GM12878 (cell line): Measurements from ENCODE around the gene CD276.

Experiments used
- CHD2 ChIP-seq: IDR thresholded peaks from 2 replicates; pipeline ENCODE4 v1.6.1; 2011; ENCODE audit warnings: low read depth, low read length, improper control_type of control experiment, borderline replicate concordance
- MXI1 ChIP-seq: fragments of 150-350 bp; IDR thresholded peaks from 2 replicates; pipeline ENCODE4 v1.6.1; 2011; ENCODE audit warnings: low read depth, mild to moderate bottlenecking, inconsistent platforms, low read length, improper control_type of control experiment
- MYC ChIP-seq: IDR thresholded peaks from 2 replicates; pipeline ENCODE4 v1.6.1; 2011; ENCODE audit warnings: mild to moderate bottlenecking, low read length, moderate library complexity, inconsistent platforms; ENCODE audit not compliant: insufficient read depth, insufficient replicate concordance, insufficient read length, severe bottlenecking
- NFXL1 ChIP-seq: fragments of 450-650 bp; IDR thresholded peaks from 2 replicates; pipeline ENCODE4 v1.6.1; 2017; ENCODE audit warnings: antibody characterized with exemption, mild to moderate bottlenecking, borderline replicate concordance
- POLR2A ChIP-seq: IDR thresholded peaks from 2 replicates; pipeline ENCODE4 v1.6.1; 2011; ENCODE audit warnings: low read depth, mild to moderate bottlenecking, low read length
- SRF ChIP-seq, 2 experiments: IDR thresholded peaks; 2 replicates each; pipeline ENCODE4 v1.6.1; 2011; ENCODE audit warnings: low read depth in 2 of 2, low read length in 2 of 2, mild to moderate bottlenecking in 1 of 2, moderate library complexity in 1 of 2
- ZNF24 ChIP-seq: fragments of 450-650 bp; IDR thresholded peaks from 2 replicates; pipeline ENCODE4 v1.6.1; 2017; ENCODE audit warnings: antibody characterized with exemption, mild to moderate bottlenecking
- TF ChIP-seq, protein P1 (sequence below): IDR thresholded peaks from 2 replicates; pipeline ENCODE4 v1.6.1; 2012; ENCODE audit warnings: mild to moderate bottlenecking, low read depth, low read length
- TF ChIP-seq, protein P2 (sequence below), 3 experiments: IDR thresholded peaks in 2 of 3; conservative IDR thresholded peaks in 1 of 3; 2 replicates each; pipeline ENCODE4 v1.5.1; 2011; ENCODE audit warnings: low read depth in 3 of 3, low read length in 3 of 3, mild to moderate bottlenecking in 3 of 3, control low read depth in 2 of 3, moderate library complexity in 2 of 3, inconsistent platforms in 1 of 3, mixed read lengths in 1 of 3; ENCODE audit not compliant: control insufficient read depth in 2 of 3, insufficient read depth in 1 of 3; ENCODE audit errors: extremely low read depth in 1 of 3
- TF ChIP-seq, protein P3 (sequence below): fragments of 450-650 bp; IDR thresholded peaks from 2 replicates; pipeline ENCODE4 v1.6.1; 2017; ENCODE audit warnings: antibody characterized with exemption, mild to moderate bottlenecking, moderate library complexity
- TF ChIP-seq, protein P4 (sequence below): fragments of 450-650 bp; IDR thresholded peaks from 2 replicates; pipeline ENCODE4 v1.6.1; 2016; ENCODE audit warnings: mild to moderate bottlenecking, moderate library complexity, borderline replicate concordance

DNA sequence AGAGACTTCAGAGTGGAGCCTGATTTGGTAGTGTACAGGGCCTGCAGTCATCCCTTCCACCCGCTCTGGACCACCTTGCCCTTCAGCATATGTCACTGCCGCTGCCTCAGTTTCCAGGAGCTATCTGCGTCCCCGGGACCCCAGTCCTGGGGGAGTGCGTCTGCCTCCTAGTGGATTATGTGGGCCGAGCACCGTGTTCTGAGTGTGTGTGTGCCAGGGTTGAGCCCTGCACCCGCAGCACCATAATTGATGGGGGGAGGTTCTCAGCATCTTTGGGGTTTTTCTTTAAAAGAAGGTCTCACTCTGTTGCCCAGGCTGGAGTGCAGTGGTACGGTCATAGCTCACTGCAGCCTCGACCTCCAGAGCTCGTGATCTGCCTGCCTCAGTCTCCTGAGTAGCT lies 33.6 kb downstream of the CD276 start:
- TF ChIP-seq POLR2A (no peak), MYC (no peak), ZNF24 (no peak), SRF (IDR thresholded peaks at IDR 0.05; ENCODE audit: low read depth in 2 of 2, low read length in 2 of 2) (no peak), NFXL1 (no peak), CHD2 (no peak), MXI1 (no peak)
- TF ChIP-seq, protein P1, sequence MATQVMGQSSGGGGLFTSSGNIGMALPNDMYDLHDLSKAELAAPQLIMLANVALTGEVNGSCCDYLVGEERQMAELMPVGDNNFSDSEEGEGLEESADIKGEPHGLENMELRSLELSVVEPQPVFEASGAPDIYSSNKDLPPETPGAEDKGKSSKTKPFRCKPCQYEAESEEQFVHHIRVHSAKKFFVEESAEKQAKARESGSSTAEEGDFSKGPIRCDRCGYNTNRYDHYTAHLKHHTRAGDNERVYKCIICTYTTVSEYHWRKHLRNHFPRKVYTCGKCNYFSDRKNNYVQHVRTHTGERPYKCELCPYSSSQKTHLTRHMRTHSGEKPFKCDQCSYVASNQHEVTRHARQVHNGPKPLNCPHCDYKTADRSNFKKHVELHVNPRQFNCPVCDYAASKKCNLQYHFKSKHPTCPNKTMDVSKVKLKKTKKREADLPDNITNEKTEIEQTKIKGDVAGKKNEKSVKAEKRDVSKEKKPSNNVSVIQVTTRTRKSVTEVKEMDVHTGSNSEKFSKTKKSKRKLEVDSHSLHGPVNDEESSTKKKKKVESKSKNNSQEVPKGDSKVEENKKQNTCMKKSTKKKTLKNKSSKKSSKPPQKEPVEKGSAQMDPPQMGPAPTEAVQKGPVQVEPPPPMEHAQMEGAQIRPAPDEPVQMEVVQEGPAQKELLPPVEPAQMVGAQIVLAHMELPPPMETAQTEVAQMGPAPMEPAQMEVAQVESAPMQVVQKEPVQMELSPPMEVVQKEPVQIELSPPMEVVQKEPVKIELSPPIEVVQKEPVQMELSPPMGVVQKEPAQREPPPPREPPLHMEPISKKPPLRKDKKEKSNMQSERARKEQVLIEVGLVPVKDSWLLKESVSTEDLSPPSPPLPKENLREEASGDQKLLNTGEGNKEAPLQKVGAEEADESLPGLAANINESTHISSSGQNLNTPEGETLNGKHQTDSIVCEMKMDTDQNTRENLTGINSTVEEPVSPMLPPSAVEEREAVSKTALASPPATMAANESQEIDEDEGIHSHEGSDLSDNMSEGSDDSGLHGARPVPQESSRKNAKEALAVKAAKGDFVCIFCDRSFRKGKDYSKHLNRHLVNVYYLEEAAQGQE, result no peak
- TF ChIP-seq, protein P2, sequence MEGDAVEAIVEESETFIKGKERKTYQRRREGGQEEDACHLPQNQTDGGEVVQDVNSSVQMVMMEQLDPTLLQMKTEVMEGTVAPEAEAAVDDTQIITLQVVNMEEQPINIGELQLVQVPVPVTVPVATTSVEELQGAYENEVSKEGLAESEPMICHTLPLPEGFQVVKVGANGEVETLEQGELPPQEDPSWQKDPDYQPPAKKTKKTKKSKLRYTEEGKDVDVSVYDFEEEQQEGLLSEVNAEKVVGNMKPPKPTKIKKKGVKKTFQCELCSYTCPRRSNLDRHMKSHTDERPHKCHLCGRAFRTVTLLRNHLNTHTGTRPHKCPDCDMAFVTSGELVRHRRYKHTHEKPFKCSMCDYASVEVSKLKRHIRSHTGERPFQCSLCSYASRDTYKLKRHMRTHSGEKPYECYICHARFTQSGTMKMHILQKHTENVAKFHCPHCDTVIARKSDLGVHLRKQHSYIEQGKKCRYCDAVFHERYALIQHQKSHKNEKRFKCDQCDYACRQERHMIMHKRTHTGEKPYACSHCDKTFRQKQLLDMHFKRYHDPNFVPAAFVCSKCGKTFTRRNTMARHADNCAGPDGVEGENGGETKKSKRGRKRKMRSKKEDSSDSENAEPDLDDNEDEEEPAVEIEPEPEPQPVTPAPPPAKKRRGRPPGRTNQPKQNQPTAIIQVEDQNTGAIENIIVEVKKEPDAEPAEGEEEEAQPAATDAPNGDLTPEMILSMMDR (IDR thresholded peaks at IDR 0.05 in 2 of 3, conservative IDR thresholded peaks at IDR 0.05 in 1 of 3; ENCODE audit: control insufficient read depth in 2 of 3, extremely low read depth in 1 of 3, insufficient read depth in 1 of 3, low read depth in 3 of 3, low read length in 3 of 3), result 0 out of 6 replicates have a peak, but pooled peaks of 1 of the 3 experiments have one; percentile 12
- TF ChIP-seq, protein P3, sequence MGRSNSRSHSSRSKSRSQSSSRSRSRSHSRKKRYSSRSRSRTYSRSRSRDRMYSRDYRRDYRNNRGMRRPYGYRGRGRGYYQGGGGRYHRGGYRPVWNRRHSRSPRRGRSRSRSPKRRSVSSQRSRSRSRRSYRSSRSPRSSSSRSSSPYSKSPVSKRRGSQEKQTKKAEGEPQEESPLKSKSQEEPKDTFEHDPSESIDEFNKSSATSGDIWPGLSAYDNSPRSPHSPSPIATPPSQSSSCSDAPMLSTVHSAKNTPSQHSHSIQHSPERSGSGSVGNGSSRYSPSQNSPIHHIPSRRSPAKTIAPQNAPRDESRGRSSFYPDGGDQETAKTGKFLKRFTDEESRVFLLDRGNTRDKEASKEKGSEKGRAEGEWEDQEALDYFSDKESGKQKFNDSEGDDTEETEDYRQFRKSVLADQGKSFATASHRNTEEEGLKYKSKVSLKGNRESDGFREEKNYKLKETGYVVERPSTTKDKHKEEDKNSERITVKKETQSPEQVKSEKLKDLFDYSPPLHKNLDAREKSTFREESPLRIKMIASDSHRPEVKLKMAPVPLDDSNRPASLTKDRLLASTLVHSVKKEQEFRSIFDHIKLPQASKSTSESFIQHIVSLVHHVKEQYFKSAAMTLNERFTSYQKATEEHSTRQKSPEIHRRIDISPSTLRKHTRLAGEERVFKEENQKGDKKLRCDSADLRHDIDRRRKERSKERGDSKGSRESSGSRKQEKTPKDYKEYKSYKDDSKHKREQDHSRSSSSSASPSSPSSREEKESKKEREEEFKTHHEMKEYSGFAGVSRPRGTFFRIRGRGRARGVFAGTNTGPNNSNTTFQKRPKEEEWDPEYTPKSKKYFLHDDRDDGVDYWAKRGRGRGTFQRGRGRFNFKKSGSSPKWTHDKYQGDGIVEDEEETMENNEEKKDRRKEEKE, result no peak
- TF ChIP-seq, protein P4, sequence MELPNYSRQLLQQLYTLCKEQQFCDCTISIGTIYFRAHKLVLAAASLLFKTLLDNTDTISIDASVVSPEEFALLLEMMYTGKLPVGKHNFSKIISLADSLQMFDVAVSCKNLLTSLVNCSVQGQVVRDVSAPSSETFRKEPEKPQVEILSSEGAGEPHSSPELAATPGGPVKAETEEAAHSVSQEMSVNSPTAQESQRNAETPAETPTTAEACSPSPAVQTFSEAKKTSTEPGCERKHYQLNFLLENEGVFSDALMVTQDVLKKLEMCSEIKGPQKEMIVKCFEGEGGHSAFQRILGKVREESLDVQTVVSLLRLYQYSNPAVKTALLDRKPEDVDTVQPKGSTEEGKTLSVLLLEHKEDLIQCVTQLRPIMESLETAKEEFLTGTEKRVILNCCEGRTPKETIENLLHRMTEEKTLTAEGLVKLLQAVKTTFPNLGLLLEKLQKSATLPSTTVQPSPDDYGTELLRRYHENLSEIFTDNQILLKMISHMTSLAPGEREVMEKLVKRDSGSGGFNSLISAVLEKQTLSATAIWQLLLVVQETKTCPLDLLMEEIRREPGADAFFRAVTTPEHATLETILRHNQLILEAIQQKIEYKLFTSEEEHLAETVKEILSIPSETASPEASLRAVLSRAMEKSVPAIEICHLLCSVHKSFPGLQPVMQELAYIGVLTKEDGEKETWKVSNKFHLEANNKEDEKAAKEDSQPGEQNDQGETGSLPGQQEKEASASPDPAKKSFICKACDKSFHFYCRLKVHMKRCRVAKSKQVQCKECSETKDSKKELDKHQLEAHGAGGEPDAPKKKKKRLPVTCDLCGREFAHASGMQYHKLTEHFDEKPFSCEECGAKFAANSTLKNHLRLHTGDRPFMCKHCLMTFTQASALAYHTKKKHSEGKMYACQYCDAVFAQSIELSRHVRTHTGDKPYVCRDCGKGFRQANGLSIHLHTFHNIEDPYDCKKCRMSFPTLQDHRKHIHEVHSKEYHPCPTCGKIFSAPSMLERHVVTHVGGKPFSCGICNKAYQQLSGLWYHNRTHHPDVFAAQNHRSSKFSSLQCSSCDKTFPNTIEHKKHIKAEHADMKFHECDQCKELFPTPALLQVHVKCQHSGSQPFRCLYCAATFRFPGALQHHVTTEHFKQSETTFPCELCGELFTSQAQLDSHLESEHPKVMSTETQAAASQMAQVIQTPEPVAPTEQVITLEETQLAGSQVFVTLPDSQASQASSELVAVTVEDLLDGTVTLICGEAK, result no peak
